Activated CD4-positive, alpha-beta T cell treated with anti-CD3 and anti-CD28 coated beads for 36 hours (primary cell): ENCODE results near the gene CYP4F22. TPM values are rescaled to one million over a fixed set of nuclear protein-coding genes. Genes with fewer than 3 reads are reported as not detected.
A peak's percentile ranks its signal among the peaks of the same experiment; 100 is the strongest.

Experiments used
- ATAC-seq: fragments of 200-7000 bp; cut with Tn5 transposase; one replicate; pipeline ENCODE4 v1.10.0; 2021; ENCODE audit warnings: mild to moderate bottlenecking, moderate library complexity
- CTCF ChIA-PET: fragments of 350-600 bp; sonication (Branson Sonifier 250); formaldehyde crosslinking; loops from one replicate; lab custom pipeline; 2021; ENCODE audit warnings: antibody characterized with exemption; lab: Charles Lee
- POLR2A ChIA-PET: fragments of 350-600 bp; sonication (Branson Sonifier 250); formaldehyde crosslinking; loops from one replicate; lab custom pipeline; 2021; ENCODE audit warnings: antibody characterized with exemption, inconsistent platforms; lab: Charles Lee
- DNase-seq: peaks from one replicate; pipeline ENCODE4 v3.0.0-alpha.2; 2020
- H3K27ac Mint-ChIP-seq: one replicate; pipeline ENCODE4 v1.8.0; 2021; ENCODE audit warnings: mixed read lengths
- H3K27me3 Mint-ChIP-seq: one replicate; pipeline ENCODE4 v1.8.0; 2021; ENCODE audit warnings: mixed read lengths
- H3K36me3 Mint-ChIP-seq: one replicate; pipeline ENCODE4 v1.8.0; 2021; ENCODE audit warnings: low read depth, mixed read lengths
- H3K4me1 Mint-ChIP-seq: one replicate; pipeline ENCODE4 v1.8.0; 2021; ENCODE audit warnings: mixed read lengths
- H3K4me3 Mint-ChIP-seq: one replicate; pipeline ENCODE4 v1.8.0; 2021; ENCODE audit warnings: mild to moderate bottlenecking, moderate library complexity, mixed read lengths
- H3K9me3 Mint-ChIP-seq: one replicate; pipeline ENCODE4 v1.8.0; 2021; ENCODE audit warnings: low read depth, mixed read lengths
- intact Hi-C, 2 experiments: fragments of 100-400 bp; cut with DNase I in 1 of 2; cut with micrococcal nuclease in 1 of 2; formaldehyde crosslinking; loops; one replicate each; pipeline versions ENCODE4 v1.14.2 to v1.15.1; 2022 to 2024; cut with DNase I, micrococcal nuclease
- total RNA-seq, 2 experiments: library from RNA; stranded (reverse); gene quantifications; one replicate each; pipeline ENCODE4 v1.2.3, GENCODE V29; 2021

The CYP4F22 gene
- total RNA-seq, 2 experiments from 2014 or later, result 0.54 to 0.80 TPM

- POLR2A ChIA-PET, result interaction anchor here (0.6 to 1.1 kb wide), 3 partner anchors 103 to 176 kb away, joined by 3 to 13 read pairs (median 3); partner anchors contain the start of genes AKAP8 and AKAP8L
Observed at GRCh38 chr19:15555759-15556633, 47.7 kb downstream of the CYP4F22 start.

DNA sequence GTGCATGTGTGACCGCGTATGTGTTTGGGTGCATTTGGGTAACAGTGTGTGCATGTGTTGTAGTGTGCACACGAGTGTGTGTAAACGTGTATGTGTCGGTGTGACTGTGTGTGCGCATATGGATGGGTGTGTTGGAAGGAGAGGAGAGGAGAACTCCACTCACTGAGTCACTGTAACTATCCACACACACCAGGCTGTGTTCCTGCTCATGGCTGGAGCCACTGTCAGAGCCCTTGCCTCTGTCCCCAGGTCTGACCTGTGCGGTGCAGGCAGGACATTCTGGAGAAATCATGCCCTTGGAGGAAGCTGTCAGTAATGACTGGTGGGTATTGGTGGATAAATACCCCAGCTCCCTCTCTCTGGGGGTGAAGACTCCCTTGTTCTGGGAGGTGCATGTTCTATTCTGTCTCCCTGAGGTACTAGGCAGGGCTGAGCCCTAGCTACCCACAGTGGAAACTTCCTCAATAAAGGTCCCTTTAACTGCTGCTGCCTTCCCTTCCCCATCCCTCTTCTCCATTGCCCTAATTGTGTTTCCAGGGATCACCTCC lies 48.4 kb downstream of the CYP4F22 start:
- Mint-ChIP-seq H3K4me3 (peak overlapping the region; percentile 73), H3K9me3 (no peaks in the 10 kb centered on the region), H3K36me3 (no peaks in the 10 kb centered on the region), H3K27ac (peak overlapping the region; percentile 80), H3K4me1 (peaks cover 15% of the 10 kb centered on the region), H3K27me3 (peaks cover 2% of the 10 kb centered on the region)
- POLR2A ChIA-PET, result no interaction called here
- DNase-seq (no peak), ATAC-seq (peak; percentile 4)
- intact Hi-C loops, result loop anchor here (1.0 to 5.0 kb wide), 12 partner anchors 89 to 464 kb away; partner anchors contain the start of genes AKAP8 (in 1 of the 2) and BRD4 (in 1 of the 2)
- CTCF ChIA-PET, result interaction anchor here (0.6 to 1.8 kb wide), 5 partner anchors 27 to 253 kb away, joined by 3 to 22 read pairs (median 3); partner anchors contain the start of genes AKAP8 and AKAP8L

More at GRCh38 chr19:15555759-15556633, 47.7 kb downstream of the CYP4F22 start:
- H3K9me3 Mint-ChIP-seq, result no peaks in the 10 kb centered on the region
- intact Hi-C loops, result loop anchor here (1.0 to 5.0 kb wide), 14 partner anchors 46 to 464 kb away; partner anchors contain the start of genes AKAP8 (in 1 of the 2), BRD4 (in 1 of the 2) and RASAL3 (in 1 of the 2)
- ATAC-seq (peak; percentile 86), DNase-seq (peak; percentile 99)
- peak overlapping the region; percentile 73 for H3K4me3 Mint-ChIP-seq
- peaks cover 18% of the 10 kb centered on the region for H3K4me1 Mint-ChIP-seq
- H3K27ac Mint-ChIP-seq, result peak overlapping the region; percentile 85
- peaks cover 2% of the 10 kb centered on the region for H3K27me3 Mint-ChIP-seq
- no peaks in the 10 kb centered on the region for H3K36me3 Mint-ChIP-seq
- CTCF ChIA-PET, result interaction anchor here (0.6 to 2.3 kb wide), 29 partner anchors 21 to 452 kb away, joined by 3 to 72 read pairs (median 4); partner anchors contain the start of genes AKAP8, AKAP8L, PGLYRP2 and WIZ

DNA sequence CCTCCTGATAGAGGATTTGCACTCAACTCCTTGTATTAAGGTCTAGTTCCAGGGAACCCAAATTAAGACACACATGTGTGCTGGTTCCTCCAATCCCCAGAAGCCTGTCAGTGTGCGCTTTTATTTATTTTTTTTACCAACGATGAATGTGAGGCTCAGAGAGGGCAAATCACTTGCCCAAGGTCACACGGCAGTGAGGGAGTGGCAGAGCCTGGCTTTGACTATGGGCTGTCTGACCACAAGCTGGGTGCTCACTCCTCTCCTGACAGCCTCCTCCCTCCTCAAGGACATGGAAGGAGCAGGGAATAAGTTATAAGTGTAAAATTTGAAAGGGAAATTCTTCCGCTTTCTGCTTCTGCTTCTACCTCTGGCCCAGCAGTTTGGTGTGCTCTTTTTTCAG lies 48.9 kb downstream of the CYP4F22 start:
- Mint-ChIP-seq H3K4me1 (peaks cover 15% of the 10 kb centered on the region), H3K36me3 (no peaks in the 10 kb centered on the region), H3K27me3 (peaks cover 2% of the 10 kb centered on the region), H3K4me3 (no peak overlapping the region), H3K9me3 (no peaks in the 10 kb centered on the region), H3K27ac (no peak overlapping the region)
- ChIA-PET CTCF (interaction anchor here (0.6 to 1.5 kb wide), 4 partner anchors 28 to 253 kb away, joined by 3 to 10 read pairs (median 3); partner anchors contain the start of gene AKAP8L), POLR2A (interaction anchor here (0.7 kb wide), 1 partner anchor 369 kb away, joined by 4 read pairs; no protein-coding TSS in a partner anchor)
- no peak for ATAC-seq
- intact Hi-C loops, result loop anchor here in 1 of 2 experiments (2.0 to 5.0 kb wide), 2 partner anchors 90 to 465 kb away; no protein-coding TSS in a partner anchor
- DNase-seq, result no peak

GRCh38 chr19:15562145-15562544 lies 53.8 kb downstream of the CYP4F22 start:
- Mint-ChIP-seq H3K27me3 (peaks cover 10% of the 10 kb centered on the region), H3K4me3 (no peak overlapping the region), H3K4me1 (no peaks in the 10 kb centered on the region), H3K36me3 (no peaks in the 10 kb centered on the region), H3K9me3 (no peaks in the 10 kb centered on the region), H3K27ac (no peak overlapping the region)
- intact Hi-C loops, result no loop called here
- DNase-seq, result no peak
- CTCF ChIA-PET, result interaction anchor here (2.8 kb wide), 1 partner anchor 143 kb away, joined by 19 read pairs; the partner anchor contains the start of gene AKAP8L
- POLR2A ChIA-PET, result no interaction called here
- no peak for ATAC-seq

DNA sequence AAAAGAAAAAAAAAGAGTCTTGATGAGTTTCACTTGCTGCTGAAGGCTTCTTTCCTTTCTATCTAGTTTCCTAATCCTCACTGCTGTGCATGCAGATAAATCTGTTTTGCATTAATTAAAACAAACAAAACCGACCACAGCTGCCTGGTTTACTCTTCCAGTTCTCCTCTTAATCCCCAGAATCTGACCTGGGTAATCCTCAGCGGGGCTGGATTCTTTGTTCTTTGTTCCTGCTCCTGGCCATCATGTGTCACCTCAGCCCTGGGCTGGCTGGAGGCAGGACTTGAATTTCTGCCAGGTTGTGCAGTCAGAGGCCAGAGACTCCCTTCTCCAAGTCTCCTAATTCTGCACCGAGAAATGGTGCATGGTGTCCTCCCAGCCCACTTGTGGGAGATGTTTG lies 54.5 kb downstream of the CYP4F22 start:
- ChIA-PET POLR2A (no interaction called here), CTCF (interaction anchor here (0.7 to 0.9 kb wide), 2 partner anchors 143 to 357 kb away, joined by 3 read pairs; no protein-coding TSS in a partner anchor)
- H3K27ac Mint-ChIP-seq, result no peak overlapping the region
- H3K4me3 Mint-ChIP-seq, result no peak overlapping the region
- ATAC-seq (no peak), DNase-seq (no peak)
- H3K36me3 Mint-ChIP-seq, result no peaks in the 10 kb centered on the region
- H3K9me3 Mint-ChIP-seq, result no peaks in the 10 kb centered on the region
- H3K27me3 Mint-ChIP-seq, result peaks cover 10% of the 10 kb centered on the region
- intact Hi-C loops, result no loop called here
- H3K4me1 Mint-ChIP-seq, result no peaks in the 10 kb centered on the region

- ChIA-PET POLR2A (no interaction called here), CTCF (interaction anchor here (0.9 kb wide), 2 partner anchors 144 to 183 kb away, joined by 3 read pairs; no protein-coding TSS in a partner anchor)
- ATAC-seq (no peak), DNase-seq (no peak)
- H3K4me3 Mint-ChIP-seq, result no peak overlapping the region
- no peaks in the 10 kb centered on the region for H3K9me3 Mint-ChIP-seq
- H3K27ac Mint-ChIP-seq, result no peak overlapping the region
- intact Hi-C loops, result no loop called here
- H3K36me3 Mint-ChIP-seq, result no peaks in the 10 kb centered on the region
- H3K27me3 Mint-ChIP-seq, result peaks cover 12% of the 10 kb centered on the region
- H3K4me1 Mint-ChIP-seq, result no peaks in the 10 kb centered on the region
Observed at GRCh38 chr19:15563325-15563794, 55.0 kb downstream of the CYP4F22 start.

- DNase-seq, result no peak
- Mint-ChIP-seq H3K27ac (no peak overlapping the region), H3K36me3 (no peaks in the 10 kb centered on the region), H3K4me3 (no peak overlapping the region), H3K9me3 (no peaks in the 10 kb centered on the region), H3K4me1 (no peaks in the 10 kb centered on the region), H3K27me3 (peaks cover 12% of the 10 kb centered on the region)
- CTCF ChIA-PET, result interaction anchor here (0.9 kb wide), 2 partner anchors 144 to 184 kb away, joined by 3 read pairs; no protein-coding TSS in a partner anchor
- no peak for ATAC-seq
- intact Hi-C loops, result no loop called here
- POLR2A ChIA-PET, result no interaction called here
Observed at GRCh38 chr19:15563931-15564330, 55.6 kb downstream of the CYP4F22 start.

DNA sequence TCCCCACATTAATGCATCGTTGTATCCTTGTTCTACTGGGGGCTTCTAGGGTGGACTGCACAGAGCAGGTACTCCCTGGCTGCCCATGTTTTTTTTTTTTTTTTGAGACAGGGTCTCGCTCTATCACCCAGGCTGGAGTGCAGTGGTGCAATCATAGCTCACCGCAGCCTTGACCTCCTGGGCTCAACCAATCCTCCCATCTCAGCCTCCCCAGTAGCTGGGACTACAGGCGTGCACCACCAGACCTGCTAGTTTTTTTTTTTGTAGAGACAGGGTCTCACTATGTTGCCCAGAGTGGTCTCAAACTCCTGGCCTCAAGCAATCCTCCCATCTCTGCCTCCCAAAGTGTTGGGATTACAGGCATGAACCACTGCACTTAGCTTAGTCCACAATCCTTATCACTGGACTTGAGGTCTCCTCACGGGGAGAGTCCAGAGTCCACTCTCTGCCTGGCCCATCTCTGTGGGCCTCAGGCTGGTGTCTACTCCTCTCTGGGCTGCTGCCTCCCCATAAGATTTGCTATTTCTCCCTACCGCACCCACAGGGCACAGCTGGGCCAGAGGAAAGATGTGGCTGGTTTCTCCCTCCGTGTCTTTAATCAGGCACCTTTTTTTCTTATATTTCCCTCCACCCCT lies 56.3 kb downstream of the CYP4F22 start:
- intact Hi-C loops, result no loop called here
- ATAC-seq (no peak), DNase-seq (no peak)
- H3K4me3 Mint-ChIP-seq, result no peak overlapping the region
- POLR2A ChIA-PET, result no interaction called here
- no peaks in the 10 kb centered on the region for H3K9me3 Mint-ChIP-seq
- CTCF ChIA-PET, result interaction anchor here (1.1 kb wide), 1 partner anchor 186 kb away, joined by 3 read pairs; no protein-coding TSS in a partner anchor
- peaks cover 17% of the 10 kb centered on the region for H3K27me3 Mint-ChIP-seq
- no peak overlapping the region for H3K27ac Mint-ChIP-seq
- no peaks in the 10 kb centered on the region for H3K36me3 Mint-ChIP-seq
- H3K4me1 Mint-ChIP-seq, result no peaks in the 10 kb centered on the region

DNA sequence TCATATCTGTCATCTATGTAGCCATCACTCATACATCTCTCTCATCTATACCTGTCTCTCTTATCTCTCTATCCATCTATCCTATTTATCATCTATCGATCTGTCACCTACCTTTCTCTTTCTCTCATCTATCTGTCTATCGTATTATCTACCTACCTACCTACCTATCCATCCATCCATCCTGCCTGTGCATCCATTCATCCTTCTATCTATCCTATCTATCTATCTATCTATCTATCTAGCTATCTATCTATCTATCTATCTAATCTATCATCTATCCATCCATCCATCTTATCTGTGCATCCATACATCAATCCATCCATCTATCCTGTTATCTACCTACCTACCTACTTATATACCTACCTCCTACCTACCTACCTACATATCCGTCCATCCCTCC lies 62.1 kb downstream of the CYP4F22 start:
- Mint-ChIP-seq H3K4me3 (no peak overlapping the region), H3K36me3 (no peaks in the 10 kb centered on the region), H3K27me3 (peaks cover 28% of the 10 kb centered on the region), H3K9me3 (no peaks in the 10 kb centered on the region), H3K27ac (no peak overlapping the region), H3K4me1 (no peaks in the 10 kb centered on the region)
- intact Hi-C loops, result no loop called here
- ATAC-seq (no peak), DNase-seq (no peak)
- ChIA-PET POLR2A (no interaction called here), CTCF (no interaction called here)

DNA sequence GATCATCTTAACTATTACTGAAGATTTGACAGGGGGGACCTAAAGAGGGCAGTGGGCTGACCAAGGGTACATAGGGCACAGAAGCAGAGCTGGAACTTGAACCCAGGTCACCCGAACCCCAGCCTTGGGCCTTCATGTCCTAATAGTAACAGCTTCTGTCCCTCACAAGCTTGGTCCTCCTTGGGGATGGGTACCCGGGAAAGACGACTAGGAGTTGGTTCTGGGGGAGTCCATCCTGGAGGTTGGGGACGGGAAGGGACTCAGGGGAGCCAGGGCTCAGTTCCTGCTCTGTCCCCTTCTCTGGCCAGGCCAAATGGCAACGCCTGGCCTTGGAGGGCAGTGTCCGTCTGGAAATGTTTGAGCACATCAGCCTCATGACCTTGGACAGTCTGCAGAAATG lies 67.1 kb downstream of the CYP4F22 start:
- no peak overlapping the region for H3K27ac Mint-ChIP-seq
- no peak overlapping the region for H3K4me3 Mint-ChIP-seq
- intact Hi-C loops, result no loop called here
- H3K27me3 Mint-ChIP-seq, result peaks cover 7% of the 10 kb centered on the region
- POLR2A ChIA-PET, result no interaction called here
- no peaks in the 10 kb centered on the region for H3K4me1 Mint-ChIP-seq
- DNase-seq (no peak), ATAC-seq (no peak)
- H3K9me3 Mint-ChIP-seq, result no peaks in the 10 kb centered on the region
- CTCF ChIA-PET, result interaction anchor here (1.1 kb wide), 1 partner anchor 15 kb away, joined by 3 read pairs; no protein-coding TSS in a partner anchor
- H3K36me3 Mint-ChIP-seq, result no peaks in the 10 kb centered on the region
